PC-3 (cell line): ENCODE results near the gene LIPT2. TPM values are rescaled to one million over a fixed set of nuclear protein-coding genes. Genes with fewer than 3 reads are reported as not detected.
A peak's percentile ranks its signal among the peaks of the same experiment; 100 is the strongest.

Source experiments
- ATAC-seq: fragments of 200-7000 bp; cut with Tn5 transposase; 2 replicates; pipeline ENCODE4 v1.9.1; 2020; ENCODE audit warnings: mild to moderate bottlenecking, moderate library complexity
- BruUV-seq: library from RNA; stranded (reverse); fragments of 400-500 nt; replicated peaks from 2 replicates; lab custom pipeline; 2021; lab: Mats Ljungman, UMichigan
- CTCF ChIA-PET: fragments of 300-600 bp; sonication (Branson Sonifier 250); formaldehyde crosslinking; loops from one replicate; lab custom pipeline; 2022; ENCODE audit warnings: antibody characterized with exemption; lab: Charles Lee
- POLR2A ChIA-PET: fragments of 300-600 bp; sonication (Branson Sonifier 250); formaldehyde crosslinking; loops from one replicate; lab custom pipeline; 2022; ENCODE audit warnings: antibody characterized with exemption; ENCODE audit not compliant: unreplicated experiment; lab: Charles Lee
- DNase-seq: peaks from one replicate; pipeline ENCODE4 v3.0.0-alpha.2; 2015
- H2AFZ ChIP-seq: fragments of 300-600 bp; sonication (generic); 2 replicates; pipeline ENCODE4 v1.6.0; 2016; ENCODE audit warnings: antibody characterized with exemption, low read length
- H3F3A ChIP-seq: fragments of 300-600 bp; sonication (generic); one replicate; pipeline ENCODE4 v1.6.0; 2017; ENCODE audit warnings: antibody characterized with exemption, low read length, control low read depth, mild to moderate bottlenecking; ENCODE audit not compliant: unreplicated experiment
- H3K27ac ChIP-seq: fragments of 300-600 bp; sonication (generic); 2 replicates; pipeline ENCODE4 v1.5.1; 2016; ENCODE audit warnings: mild to moderate bottlenecking, low read length
- H3K27me3 ChIP-seq: fragments of 300-600 bp; sonication (generic); 2 replicates; pipeline ENCODE4 v1.6.1; 2016; ENCODE audit warnings: low read length, mixed read lengths
- H3K36me3 ChIP-seq: fragments of 300-600 bp; sonication (generic); 2 replicates; pipeline ENCODE4 v1.6.1; 2016; ENCODE audit warnings: low read depth, mixed run types, low read length, mixed read lengths
- H3K4me1 ChIP-seq: fragments of 300-600 bp; sonication (generic); 2 replicates; pipeline ENCODE4 v1.5.1; 2016; ENCODE audit warnings: low read length; ENCODE audit not compliant: insufficient read depth
- H3K4me2 ChIP-seq: fragments of 300-600 bp; sonication (generic); 2 replicates; pipeline ENCODE4 v1.6.0; 2016; ENCODE audit warnings: low read length
- H3K4me3 ChIP-seq: fragments of 300-600 bp; sonication (generic); 2 replicates; pipeline ENCODE4 v1.5.1; 2016; ENCODE audit warnings: mild to moderate bottlenecking, low read length, mixed read lengths
- H3K79me2 ChIP-seq: fragments of 300-600 bp; sonication (generic); 2 replicates; pipeline ENCODE4 v1.6.1; 2017; ENCODE audit warnings: low read length, mixed read lengths
- H3K9ac ChIP-seq: fragments of 300-600 bp; sonication (generic); 2 replicates; pipeline ENCODE4 v1.6.0; 2016; ENCODE audit warnings: mild to moderate bottlenecking, low read length
- H3K9me2 ChIP-seq: fragments of 300-600 bp; sonication (generic); replicated peaks from 2 replicates; pipeline ENCODE4 v1.6.1; 2016; ENCODE audit warnings: mixed run types, low read length, mixed read lengths
- H3K9me3 ChIP-seq: fragments of 300-600 bp; sonication (generic); 2 replicates; pipeline ENCODE4 v1.6.1; 2016; ENCODE audit warnings: low read length, mixed read lengths
- H4K20me1 ChIP-seq: fragments of 300-600 bp; sonication (generic); 2 replicates; pipeline ENCODE4 v1.6.1; 2016; ENCODE audit warnings: low read length, mixed read lengths
- EZH2 ChIP-seq: fragments of 300-600 bp; sonication (generic); IDR thresholded peaks from one replicate; pipeline ENCODE4 v1.6.1; 2017; ENCODE audit warnings: antibody characterized with exemption, mild to moderate bottlenecking, low read length; ENCODE audit not compliant: unreplicated experiment
- EZH2phosphoT487 ChIP-seq: fragments of 300-600 bp; sonication (generic); IDR thresholded peaks from 2 replicates; pipeline ENCODE4 v1.6.1; 2018; ENCODE audit warnings: mild to moderate bottlenecking, antibody characterized with exemption, low read length, borderline replicate concordance
- intact Hi-C: fragments of 100-400 bp; cut with micrococcal nuclease; formaldehyde crosslinking; loops from 2 replicates; pipeline ENCODE4 v1.9.0; 2023
- total RNA-seq: library from RNA; depleted of rRNA; stranded (reverse); fragments of >200 nt; gene quantifications from 2 replicates; pipeline ENCODE4 v1.2.3, GENCODE V29; 2014
- TF ChIP-seq, protein P1 (sequence below): fragments of 300-600 bp; sonication (generic); conservative IDR thresholded peaks from 2 replicates; pipeline ENCODE4 v1.5.1; 2017; ENCODE audit warnings: antibody characterized with exemption, low read depth, mild to moderate bottlenecking, low read length

Gene LIPT2
- total RNA-seq, 1 experiment from 2014 or later, result 11.3 TPM

DNA sequence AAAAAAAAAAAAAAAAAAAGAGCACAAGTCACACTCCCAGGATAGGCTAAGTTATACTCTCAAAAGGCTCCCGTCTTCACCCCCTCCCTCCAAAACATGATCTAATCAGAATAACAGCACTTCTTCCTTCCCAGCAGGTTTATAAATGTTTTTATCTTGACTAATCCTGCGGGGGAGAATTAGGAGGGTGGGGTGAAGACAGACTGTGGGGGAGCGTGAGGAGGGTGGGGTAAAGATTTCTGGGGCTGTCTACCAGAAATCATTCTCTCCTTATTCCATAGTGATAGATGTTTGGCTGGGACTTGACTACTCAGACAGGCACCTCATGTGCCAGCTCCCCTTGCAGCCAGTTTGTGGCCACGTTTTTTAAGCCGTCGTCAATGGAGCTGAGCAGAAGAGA, 43.2 kb downstream of the LIPT2 start:
- Histone ChIP-seq H3K4me1 (no peaks in the 10 kb centered on the region), H3K9ac (no peak overlapping the region), H3K4me2 (no peak overlapping the region), H3K79me2 (no peaks in the 10 kb centered on the region), H2AFZ (no peak overlapping the region), H4K20me1 (no peaks in the 10 kb centered on the region), H3K36me3 (no peaks in the 10 kb centered on the region), H3K9me2 (no peaks in the 10 kb centered on the region), H3K27ac (no peak overlapping the region), H3K4me3 (no peak overlapping the region), H3K9me3 (no peaks in the 10 kb centered on the region), H3K27me3 (no peaks in the 10 kb centered on the region), H3F3A (no peaks in the 10 kb centered on the region)
- ChIA-PET POLR2A (no interaction called here), CTCF (interaction anchor here (0.6 to 2.6 kb wide), 8 partner anchors 43 to 545 kb away, joined by 3 to 30 read pairs (median 4); partner anchors contain the start of gene LIPT2)
- intact Hi-C loops, result no loop called here
- BruUV-seq, result no TSS peak
- DNase-seq, result no peak
- TF ChIP-seq EZH2, result no peak
- TF ChIP-seq, protein P1, sequence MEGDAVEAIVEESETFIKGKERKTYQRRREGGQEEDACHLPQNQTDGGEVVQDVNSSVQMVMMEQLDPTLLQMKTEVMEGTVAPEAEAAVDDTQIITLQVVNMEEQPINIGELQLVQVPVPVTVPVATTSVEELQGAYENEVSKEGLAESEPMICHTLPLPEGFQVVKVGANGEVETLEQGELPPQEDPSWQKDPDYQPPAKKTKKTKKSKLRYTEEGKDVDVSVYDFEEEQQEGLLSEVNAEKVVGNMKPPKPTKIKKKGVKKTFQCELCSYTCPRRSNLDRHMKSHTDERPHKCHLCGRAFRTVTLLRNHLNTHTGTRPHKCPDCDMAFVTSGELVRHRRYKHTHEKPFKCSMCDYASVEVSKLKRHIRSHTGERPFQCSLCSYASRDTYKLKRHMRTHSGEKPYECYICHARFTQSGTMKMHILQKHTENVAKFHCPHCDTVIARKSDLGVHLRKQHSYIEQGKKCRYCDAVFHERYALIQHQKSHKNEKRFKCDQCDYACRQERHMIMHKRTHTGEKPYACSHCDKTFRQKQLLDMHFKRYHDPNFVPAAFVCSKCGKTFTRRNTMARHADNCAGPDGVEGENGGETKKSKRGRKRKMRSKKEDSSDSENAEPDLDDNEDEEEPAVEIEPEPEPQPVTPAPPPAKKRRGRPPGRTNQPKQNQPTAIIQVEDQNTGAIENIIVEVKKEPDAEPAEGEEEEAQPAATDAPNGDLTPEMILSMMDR, result no peak
- ATAC-seq, result no peak

DNA sequence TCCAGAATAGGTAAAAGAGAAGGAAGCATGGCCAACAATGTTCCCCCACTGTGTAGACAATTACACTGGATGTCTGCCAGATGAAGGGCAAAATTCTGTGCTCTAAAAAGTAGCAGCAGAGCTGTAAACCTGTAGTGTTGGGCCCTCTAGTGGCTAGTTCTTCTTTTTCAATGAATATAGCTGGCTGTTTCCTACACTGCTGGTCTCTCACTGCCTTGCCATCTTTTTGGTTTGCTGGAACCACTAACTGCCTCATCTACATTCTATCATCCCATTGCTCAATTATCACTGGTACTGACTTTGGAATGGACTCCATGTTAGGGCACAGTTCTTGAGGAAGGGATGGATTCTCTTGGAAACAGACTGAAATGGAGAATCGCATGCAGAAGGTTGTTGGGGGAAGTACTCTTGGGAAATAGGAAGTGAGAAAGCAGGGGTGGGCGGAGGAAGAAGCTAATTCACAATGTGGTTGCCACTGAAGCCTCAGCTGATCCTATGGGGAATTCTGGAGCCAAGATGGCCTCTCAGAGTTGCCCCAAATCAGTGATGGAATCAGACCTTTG, 44.1 kb downstream of the LIPT2 start:
- H3K9me3 ChIP-seq, result no peaks in the 10 kb centered on the region
- H4K20me1 ChIP-seq, result no peaks in the 10 kb centered on the region
- no TSS peak for BruUV-seq
- no peaks in the 10 kb centered on the region for H3K4me1 ChIP-seq
- no peak overlapping the region for H3K4me2 ChIP-seq
- no peak overlapping the region for H3K9ac ChIP-seq
- TF ChIP-seq, protein P1, result peak; percentile 94
- TF ChIP-seq EZH2, result no peak
- ATAC-seq, result peak; percentile 80
- H3K27ac ChIP-seq, result no peak overlapping the region
- peak overlapping the region; percentile 25; the same call in 1 of the 2 replicates for H2AFZ ChIP-seq
- ChIA-PET CTCF (interaction anchor here (0.6 to 2.6 kb wide), 12 partner anchors 14 to 544 kb away, joined by 3 to 30 read pairs (median 4); partner anchors contain the start of gene LIPT2), POLR2A (no interaction called here)
- no peaks in the 10 kb centered on the region for H3K36me3 ChIP-seq
- no peaks in the 10 kb centered on the region for H3F3A ChIP-seq
- no peaks in the 10 kb centered on the region for H3K79me2 ChIP-seq
- DNase-seq, result peak; percentile 93
- H3K4me3 ChIP-seq, result no peak overlapping the region
- no peaks in the 10 kb centered on the region for H3K27me3 ChIP-seq
- intact Hi-C loops, result loop anchor here (1.0 to 10.0 kb wide), 4 partner anchors 61 to 485 kb away; no protein-coding TSS in a partner anchor
- H3K9me2 ChIP-seq, result no peaks in the 10 kb centered on the region

DNA sequence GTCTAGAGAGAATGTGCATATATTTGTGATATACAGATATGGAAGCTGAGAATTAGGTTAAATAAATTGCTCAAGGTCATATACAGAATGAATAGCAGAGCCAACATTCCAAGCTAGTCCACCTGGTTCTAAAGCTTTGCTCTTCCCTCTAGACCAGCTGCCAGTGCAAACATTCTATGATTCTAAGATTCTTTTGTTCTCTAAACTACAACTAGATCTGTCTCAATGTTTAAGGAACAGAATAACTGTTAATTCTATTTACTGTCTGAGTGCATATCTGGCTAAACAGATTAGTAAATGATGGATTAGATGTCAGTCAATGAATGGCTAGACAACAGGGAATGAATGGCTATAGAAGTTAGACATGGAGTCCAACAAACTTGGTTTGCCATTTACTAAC, 45.8 kb downstream of the LIPT2 start:
- no peak overlapping the region for H3K4me3 ChIP-seq
- H2AFZ ChIP-seq, result no peak overlapping the region
- H3K36me3 ChIP-seq, result no peaks in the 10 kb centered on the region
- BruUV-seq, result no TSS peak
- no peaks in the 10 kb centered on the region for H3K79me2 ChIP-seq
- H3K27ac ChIP-seq, result no peak overlapping the region
- H3K4me1 ChIP-seq, result peaks cover 11% of the 10 kb centered on the region
- no peaks in the 10 kb centered on the region for H3K9me3 ChIP-seq
- H3K9ac ChIP-seq, result no peak overlapping the region
- H3K9me2 ChIP-seq, result no peaks in the 10 kb centered on the region
- ATAC-seq (no peak), DNase-seq (no peak)
- H3F3A ChIP-seq, result peaks cover 2% of the 10 kb centered on the region
- ChIA-PET CTCF (interaction anchor here (0.7 kb wide), 1 partner anchor 192 kb away, joined by 3 read pairs; no protein-coding TSS in a partner anchor), POLR2A (no interaction called here)
- H4K20me1 ChIP-seq, result no peaks in the 10 kb centered on the region
- intact Hi-C loops, result loop anchor here (10.0 kb wide), 2 partner anchors 383 to 483 kb away; no protein-coding TSS in a partner anchor
- H3K4me2 ChIP-seq, result no peak overlapping the region
- TF ChIP-seq, protein P1, result no peak
- TF ChIP-seq EZH2phosphoT487 (no peak), EZH2 (no peak)
- H3K27me3 ChIP-seq, result no peaks in the 10 kb centered on the region
